ENCODE results near the gene SEMA3B.

SEMA3B gene

DNA sequence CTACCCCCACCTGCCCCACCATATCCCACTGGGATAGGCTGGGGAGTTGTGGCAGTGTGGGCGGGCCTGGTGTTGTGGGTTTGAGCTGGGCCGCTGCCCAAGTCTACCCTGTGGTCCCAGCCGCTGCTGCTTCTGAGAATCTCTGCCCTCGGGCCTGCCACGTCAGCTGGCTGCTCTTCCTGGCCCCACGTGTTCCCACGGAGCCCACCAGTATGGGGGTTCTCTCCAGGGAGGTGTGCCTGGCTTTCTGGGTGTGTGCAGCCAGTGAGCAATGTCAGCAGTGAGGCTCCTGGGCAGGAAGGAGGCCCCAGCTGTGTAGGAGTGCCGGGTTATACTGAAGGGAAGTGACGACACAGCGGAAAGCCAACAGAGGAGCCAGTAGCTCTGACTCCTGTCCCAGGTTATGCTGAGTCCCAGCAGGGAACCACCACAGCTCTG lies 22.4 kb upstream of the SEMA3B start:
- peak; percentile 66 for TF ChIP-seq CTCF (IDR thresholded peaks at IDR 0.05)

GRCh38 chr3:50248387-50248786 lies 20.6 kb upstream of the SEMA3B start:
- no peak for TF ChIP-seq CTCF (IDR thresholded peaks at IDR 0.05)

DNA sequence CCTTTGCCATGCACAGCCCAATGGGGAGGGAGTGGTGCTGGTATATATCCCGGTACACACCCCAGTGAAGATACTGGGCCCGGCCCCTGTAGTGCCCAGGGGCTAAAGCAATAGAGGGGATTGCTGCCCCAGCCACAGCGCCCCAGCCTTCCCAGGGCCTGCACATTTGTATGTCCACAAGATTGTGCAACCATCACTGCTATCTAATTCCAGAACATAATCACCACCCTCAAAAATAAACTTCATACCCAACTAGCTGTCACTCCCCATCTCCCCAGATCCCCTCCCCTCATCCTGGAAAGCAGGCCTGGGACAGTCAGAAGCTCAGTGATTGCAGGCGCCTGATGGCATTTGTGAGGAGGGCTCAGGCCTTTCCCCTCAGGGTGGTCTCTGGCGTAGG lies 19.5 kb upstream of the SEMA3B start:
- TF ChIP-seq CTCF (IDR thresholded peaks at IDR 0.05) = no peak

DNA sequence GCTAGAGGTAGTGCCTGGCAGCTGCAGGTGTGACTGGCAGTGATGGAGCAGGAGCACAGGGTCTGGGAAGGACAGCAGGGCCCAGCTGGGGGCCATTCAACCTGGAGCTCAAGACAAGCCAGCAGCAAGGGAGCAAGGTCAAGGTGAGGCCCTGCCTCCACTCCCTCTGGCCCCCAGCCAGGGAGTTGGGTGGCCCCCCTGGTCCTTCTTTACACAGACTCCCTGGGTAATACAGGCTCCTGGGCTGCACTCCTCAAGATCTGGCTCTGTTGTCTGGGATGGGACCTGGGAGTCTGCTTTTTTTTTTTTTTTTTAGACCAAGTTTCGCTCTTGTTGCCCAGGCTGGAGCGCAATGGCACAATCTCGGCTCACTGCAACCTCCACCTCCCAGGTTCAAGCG lies 18.4 kb upstream of the SEMA3B start:
- no peak for TF ChIP-seq CTCF (IDR thresholded peaks at IDR 0.05)

- TF ChIP-seq CTCF (IDR thresholded peaks at IDR 0.05) = no peak
These were observed 17.7 kb upstream of the SEMA3B start for GRCh38 chr3:50251220-50251619.

- no peak for TF ChIP-seq CTCF (IDR thresholded peaks at IDR 0.05)
These were observed 14.2 kb upstream of the SEMA3B start for GRCh38 chr3:50254577-50255250.

- no peak for TF ChIP-seq CTCF (IDR thresholded peaks at IDR 0.05)
These were observed 13.7 kb upstream of the SEMA3B start for GRCh38 chr3:50255251-50255615.

Data from LNCAP (cell line).